Stromal cell of bone marrow (primary cell): ENCODE data around the gene RABGEF1.
"Not testable (repeated sequence)": the region's sequence is repeated elsewhere in the genome, so short reads cannot be mapped to it uniquely, and the experiment has no call there.

ENCODE experiments used
- DNase-seq: peaks from one replicate; pipeline ENCODE4 v3.0.0-alpha.2; 2012; ENCODE audit warnings: low read depth

The RABGEF1 gene

DNA sequence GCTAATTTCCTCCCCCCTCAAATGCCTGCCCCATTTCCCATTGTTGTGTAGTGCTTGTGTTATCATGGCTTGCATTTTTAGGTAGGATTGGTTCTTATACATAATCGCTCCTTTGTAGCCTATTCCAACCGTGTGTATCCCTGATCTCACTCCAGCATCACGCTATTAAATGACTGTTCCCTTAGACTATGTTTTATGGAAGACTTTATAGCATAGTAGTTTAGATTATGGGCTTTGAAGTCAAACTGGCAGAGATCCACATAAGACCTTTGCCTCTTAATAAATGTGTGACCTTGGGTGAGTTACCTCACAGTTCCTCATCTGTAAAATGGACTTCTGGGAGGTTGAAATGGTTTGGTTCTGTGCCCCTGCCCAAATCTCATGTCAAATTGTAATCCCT lies 5.4 kb upstream of the RABGEF1 start:
- DNase-seq: no peak

DNA sequence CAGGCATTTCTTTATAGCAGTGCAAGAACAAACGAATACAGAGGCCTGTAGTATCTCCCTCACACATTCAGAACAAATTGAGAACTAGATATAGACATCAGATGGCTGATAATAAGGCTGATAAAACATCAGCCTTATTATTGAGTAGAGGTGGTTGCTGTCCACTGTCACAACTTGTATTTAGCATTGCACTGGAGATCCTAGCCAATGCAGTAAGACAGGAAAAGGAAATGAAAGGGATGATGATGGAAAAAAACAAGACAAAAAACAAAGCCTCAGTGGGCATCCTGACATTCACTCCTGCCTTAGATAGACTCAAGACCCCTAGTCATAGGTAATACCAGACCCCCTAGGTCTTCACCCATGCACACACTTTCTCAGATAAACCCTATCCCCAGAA lies 4.7 kb upstream of the RABGEF1 start:
- no peak for DNase-seq

- DNase-seq: no peak
Measured at GRCh38 chr7:66736892-66737291, 3.6 kb upstream of the RABGEF1 start.

DNA sequence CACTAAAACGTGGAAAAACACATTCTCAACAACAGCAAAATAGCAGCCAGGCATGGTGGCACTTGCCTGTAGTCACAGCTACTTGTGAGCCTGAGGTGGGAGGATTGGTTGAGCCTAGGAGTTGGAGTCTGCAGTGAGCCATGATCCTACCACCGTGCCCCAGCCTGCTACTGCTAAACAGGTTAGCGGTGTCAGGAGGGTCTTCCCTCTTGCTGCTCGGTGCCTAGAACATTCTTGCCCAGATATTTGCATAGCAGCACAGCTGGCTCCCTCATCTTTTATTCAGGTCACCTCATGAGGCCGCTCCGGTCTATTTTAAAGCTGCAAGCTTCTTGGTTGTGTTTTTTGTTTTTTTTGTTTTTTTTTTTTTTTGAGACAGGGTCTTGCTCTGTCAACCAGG lies 2.9 kb upstream of the RABGEF1 start:
- no peak for DNase-seq

DNA sequence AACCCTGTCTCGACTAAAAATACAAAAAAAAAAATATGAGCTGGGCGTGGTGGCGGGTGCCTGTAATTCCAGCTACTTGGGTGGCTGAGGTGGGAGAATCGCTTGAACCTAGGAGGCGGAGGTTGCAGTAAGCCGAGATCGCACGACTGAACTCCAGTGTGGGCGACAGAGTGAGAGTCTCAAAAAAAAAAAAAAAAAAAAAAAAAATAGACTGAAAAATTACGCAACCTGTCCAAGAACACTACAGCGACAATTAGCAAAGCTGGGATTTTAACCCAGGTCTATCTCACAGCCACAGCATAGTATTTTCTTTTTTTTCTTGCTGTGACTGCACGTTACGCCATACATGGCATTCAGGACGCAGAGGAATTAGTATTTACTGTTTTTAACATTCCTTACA lies 1.1 kb upstream of the RABGEF1 start:
- no peak for DNase-seq

- no peak for DNase-seq
Measured at GRCh38 chr7:66739953-66740301, 606 bp upstream of the RABGEF1 start.

- DNase-seq: peak; percentile 7
Measured at GRCh38 chr7:66740980-66741709, 612 bp downstream of the RABGEF1 start.

DNA sequence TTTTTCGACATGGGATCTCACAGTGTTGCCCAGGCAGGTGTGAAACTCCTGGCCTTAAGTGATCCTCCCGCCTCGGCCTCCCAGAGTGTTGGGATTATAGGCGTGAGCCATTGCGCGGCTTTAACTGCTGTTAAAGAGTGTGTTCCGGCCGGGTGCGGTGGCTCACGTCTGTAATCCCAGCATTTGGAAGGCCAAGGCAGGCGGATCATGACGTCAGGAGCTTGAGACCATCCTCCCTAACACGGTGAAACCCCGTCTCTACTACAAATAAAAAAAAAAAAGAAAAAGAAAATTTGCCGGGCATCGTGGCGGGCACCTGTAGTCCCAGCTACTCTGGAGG lies 1.1 kb downstream of the RABGEF1 start:
- peak; percentile 16 for DNase-seq

DNA sequence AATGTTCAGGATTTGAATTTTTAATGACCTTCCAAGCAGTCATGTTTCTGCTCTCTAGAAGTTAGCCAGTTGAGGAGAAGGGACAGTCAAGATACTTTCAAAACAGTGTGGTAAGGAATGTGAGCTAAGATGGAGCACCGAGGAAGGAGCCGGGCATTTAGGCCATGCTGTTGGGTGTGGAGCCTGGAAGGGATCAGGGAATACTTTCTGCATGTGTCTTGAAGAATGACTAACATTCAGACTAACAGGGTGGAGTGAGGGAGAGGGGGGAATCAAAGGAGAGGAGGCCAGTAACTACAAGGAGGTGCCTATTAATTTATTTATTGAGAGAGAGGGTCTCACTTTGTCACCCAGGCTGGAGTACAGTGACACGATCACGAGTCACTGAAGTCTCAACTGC lies 1.8 kb downstream of the RABGEF1 start:
- peak; percentile 51 for DNase-seq

DNA sequence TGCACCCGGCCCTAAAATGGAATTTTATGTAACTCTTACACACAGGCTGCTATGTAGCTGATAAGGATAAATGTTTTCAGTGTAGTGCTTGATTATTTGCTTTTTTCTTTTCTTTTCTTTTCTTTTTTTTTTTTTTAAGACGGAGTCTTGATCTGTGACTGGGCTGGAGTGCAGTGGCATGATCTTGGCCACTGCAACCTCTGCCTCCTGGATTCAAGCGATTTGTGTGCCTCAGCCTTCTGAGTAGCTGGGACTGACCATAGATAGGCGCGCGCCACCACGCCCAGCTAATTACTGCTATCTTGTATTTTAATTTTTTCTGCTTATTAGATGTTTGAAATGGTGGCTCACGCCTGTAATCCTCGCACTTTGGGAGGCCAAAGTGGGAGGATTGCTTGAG lies 3.4 kb downstream of the RABGEF1 start:
- DNase-seq: no peak

GRCh38 chr7:66747385-66747784 lies 6.9 kb downstream of the RABGEF1 start:
- DNase-seq: no peak

GRCh38 chr7:66747881-66748511 lies 7.5 kb downstream of the RABGEF1 start:
- DNase-seq: no peak

DNA sequence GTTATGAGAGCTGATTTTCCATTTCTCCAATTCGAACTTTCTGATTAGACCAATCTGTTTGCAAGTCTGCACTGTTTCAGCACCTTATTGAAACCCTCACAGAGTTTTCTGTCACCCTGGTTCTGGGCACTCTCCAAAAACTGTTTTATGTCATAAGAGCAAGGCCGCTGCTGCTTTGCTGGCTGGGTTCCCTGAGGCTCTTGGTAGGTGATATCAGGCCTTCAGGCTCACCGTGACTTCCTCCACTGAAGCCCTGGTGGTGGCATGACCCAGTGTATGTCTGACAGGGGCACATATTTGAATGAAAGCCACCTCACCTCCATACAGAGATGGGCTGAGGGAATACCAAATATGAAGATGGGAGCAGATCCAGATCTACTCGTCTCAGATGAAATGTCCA lies 8.3 kb downstream of the RABGEF1 start:
- DNase-seq: no peak

DNA sequence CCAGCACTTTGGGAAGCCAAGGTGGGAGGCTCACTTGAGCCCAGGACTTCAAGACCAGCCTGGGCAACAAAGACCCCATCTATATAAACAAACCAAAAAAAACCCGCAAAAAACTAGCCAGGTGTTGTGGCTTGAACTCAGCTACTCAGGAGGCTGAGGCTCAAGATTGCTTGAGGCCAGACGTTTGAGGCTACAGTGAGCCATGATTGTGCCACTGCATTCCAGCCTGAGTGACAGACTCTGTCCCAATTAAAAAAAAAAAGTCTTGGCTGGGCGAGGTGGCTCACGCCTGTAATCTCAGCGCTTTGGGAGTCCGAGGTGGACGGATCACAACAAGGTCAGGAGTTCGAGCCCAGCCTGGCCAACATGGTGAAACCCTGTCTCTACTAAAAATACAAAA lies 11.4 kb downstream of the RABGEF1 start:
- DNase-seq: no peak

- no peak for DNase-seq
Measured at GRCh38 chr7:66754541-66754940, 14.0 kb downstream of the RABGEF1 start.

GRCh38 chr7:66755059-66755458 lies 14.5 kb downstream of the RABGEF1 start:
- not testable (repeated sequence) for DNase-seq

DNA sequence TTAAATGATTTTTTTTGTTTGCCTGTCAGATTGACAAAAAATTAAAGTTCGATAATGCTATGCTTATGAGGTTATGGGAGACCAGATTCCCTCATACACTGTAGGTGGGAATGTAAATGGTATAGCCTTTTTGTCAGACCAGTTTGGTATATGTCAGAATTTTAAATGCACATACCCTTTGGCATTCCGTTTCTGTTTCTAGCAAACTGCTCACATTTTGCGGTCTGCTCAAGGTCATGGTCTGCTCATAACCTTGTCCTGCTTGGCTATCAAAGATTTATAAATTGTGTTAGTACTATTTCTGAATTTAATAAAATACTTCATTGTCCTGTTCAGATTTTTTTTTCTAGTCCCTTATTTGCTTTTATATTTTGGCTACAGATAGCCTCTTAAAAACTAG lies 15.7 kb downstream of the RABGEF1 start:
- DNase-seq: not testable (repeated sequence)

DNA sequence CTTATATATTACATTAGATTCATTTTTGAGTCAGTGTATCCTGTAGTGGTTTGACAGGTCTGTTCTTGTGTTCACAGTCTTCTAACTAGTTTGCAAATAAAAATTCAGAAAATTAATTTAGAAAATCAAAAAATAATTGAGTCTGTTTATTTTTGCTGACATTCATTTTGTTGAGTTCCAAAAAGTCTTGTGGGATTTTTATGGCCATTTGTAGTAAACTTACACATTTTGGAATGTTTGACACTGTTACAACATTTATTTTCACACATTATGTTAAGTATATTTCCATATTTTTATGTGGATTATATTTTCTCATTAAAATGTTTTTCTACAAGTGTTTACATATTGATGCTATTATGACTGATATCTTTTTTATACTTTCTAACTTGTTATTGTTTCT lies 16.4 kb downstream of the RABGEF1 start:
- DNase-seq: no peak

GRCh38 chr7:66757939-66758338 lies 17.4 kb downstream of the RABGEF1 start:
- DNase-seq: no peak

- DNase-seq: no peak
Measured at GRCh38 chr7:66758950-66759628, 18.6 kb downstream of the RABGEF1 start.

DNA sequence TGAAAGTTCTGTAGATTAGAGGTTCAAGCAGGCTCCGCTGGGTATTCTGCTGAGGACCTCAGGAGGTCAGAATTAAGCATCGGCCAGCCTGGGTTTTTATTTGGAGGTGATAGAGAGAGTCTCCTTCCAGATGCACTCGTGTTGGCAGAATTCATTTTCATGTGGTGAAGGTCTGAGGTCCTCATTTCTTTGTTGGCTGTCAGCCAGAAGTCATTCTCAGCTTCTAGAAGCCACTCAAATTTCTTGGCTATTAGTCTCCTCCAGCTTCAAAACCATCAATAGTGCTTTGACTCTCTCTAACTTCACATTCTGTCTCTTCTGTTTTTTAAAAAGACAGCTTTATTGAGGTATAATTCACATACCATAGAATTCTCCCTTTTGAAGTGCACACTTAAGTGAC lies 22.6 kb downstream of the RABGEF1 start:
- DNase-seq: not testable (repeated sequence)

- peak; percentile 62 for DNase-seq
Measured at GRCh38 chr7:66763633-66764355, 23.3 kb downstream of the RABGEF1 start.

GRCh38 chr7:66764905-66765304 lies 24.4 kb downstream of the RABGEF1 start:
- DNase-seq: not testable (repeated sequence)
